HepG2 (cell line): Measurements from ENCODE around the gene OPRM1. TPM values are rescaled to one million over a fixed set of nuclear protein-coding genes. Genes with fewer than 3 reads are reported as not detected.

Source experiments
- ATAC-seq: fragments of 200-7000 bp; cut with Tn5 transposase; 3 replicates; pipeline ENCODE4 v1.9.1; 2020; ENCODE audit warnings: mild to moderate bottlenecking, moderate library complexity
- BruUV-seq: library from RNA; stranded (reverse); fragments of 400-500 nt; replicated peaks from 2 replicates; lab custom pipeline; 2021; lab: Mats Ljungman, UMichigan
- CTCF ChIA-PET: fragments of 300-600 bp; formaldehyde crosslinking; extraction: SDS; loops from one replicate; lab custom pipeline; 2021; ENCODE audit warnings: low total read pairs, inconsistent platforms, low intra/inter-chr PET ratio; lab: Yijun Ruan, JAX
- POLR2A ChIA-PET: fragments of 350-600 bp; sonication (Branson Sonifier 250); formaldehyde crosslinking; loops from one replicate; lab custom pipeline; 2020; ENCODE audit warnings: antibody characterized with exemption, inconsistent platforms; lab: Yijun Ruan, JAX
- DNase-seq: peaks from one replicate; pipeline ENCODE4 v3.0.0-alpha.2; 2015; ENCODE audit warnings: low spot score
- FAIRE-seq: peaks from 3 replicates; lab custom pipeline; 2011; peaks lifted over from hg19 to GRCh38; lab: Jason Lieb, UNC
- H2AFZ ChIP-seq: one replicate; pipeline ENCODE4 v1.6.1; 2011; ENCODE audit warnings: low read length, inconsistent platforms
- H3K27ac ChIP-seq: fragments of 300-600 bp; 3 replicates; pipeline ENCODE4 v1.8.0; 2011; ENCODE audit warnings: mixed run types, mild to moderate bottlenecking, mixed read lengths, low read length, inconsistent platforms; ENCODE audit not compliant: insufficient read depth; ENCODE audit errors: extremely low read length
- H3K27me3 ChIP-seq, 2 experiments: fragments of 200-600 bp in 1 of 2; 2 replicates in 1 of 2; 3 replicates in 1 of 2; pipeline versions ENCODE4 v1.6.0 to v1.8.0; 2011; ENCODE audit warnings: low read length in 2 of 2, mild to moderate bottlenecking in 2 of 2, moderate library complexity in 2 of 2, inconsistent platforms in 1 of 2; ENCODE audit not compliant: insufficient read depth in 2 of 2, control insufficient read depth in 1 of 2
- H3K36me3 ChIP-seq, 2 experiments: fragments of 200-600 bp in 1 of 2; replicated peaks in 1 of 2; 2 replicates in 1 of 2; 3 replicates in 1 of 2; pipeline versions ENCODE4 v1.5.1 to v1.8.0; 2011; ENCODE audit warnings: low read length in 2 of 2, inconsistent platforms in 1 of 2; ENCODE audit not compliant: insufficient read depth in 2 of 2, control insufficient read depth in 1 of 2
- H3K4me1 ChIP-seq: 2 replicates; pipeline ENCODE4 v1.5.1; 2012; ENCODE audit warnings: low read length, inconsistent platforms; ENCODE audit not compliant: insufficient read depth
- H3K4me2 ChIP-seq: 2 replicates; pipeline ENCODE4 v1.6.0; 2011; ENCODE audit warnings: low read depth, low read length, inconsistent platforms
- H3K4me3 ChIP-seq, 3 experiments: fragments of 200-600 bp in 1 of 3; sonication (generic), shearing (Covaris generic) in 1 of 3; replicated peaks in 1 of 3; 2 replicates each; pipeline ENCODE4 v1.5.1; 2011 to 2016; ENCODE audit warnings: low read length in 3 of 3, inconsistent platforms in 2 of 3, low read depth in 2 of 3, mild to moderate bottlenecking in 2 of 3, control low read depth in 1 of 3, mixed read lengths in 1 of 3; ENCODE audit not compliant: insufficient read depth in 1 of 3
- H3K79me2 ChIP-seq: one replicate; pipeline ENCODE4 v1.6.1; 2011; ENCODE audit warnings: low read length, inconsistent platforms; ENCODE audit not compliant: insufficient read depth
- H3K9ac ChIP-seq: 2 replicates; pipeline ENCODE4 v1.6.0; 2011; ENCODE audit warnings: mild to moderate bottlenecking, low read depth, low read length, inconsistent platforms; ENCODE audit not compliant: insufficient read depth
- H3K9me3 ChIP-seq: 2 replicates; pipeline ENCODE4 v1.5.1; 2012; ENCODE audit warnings: mild to moderate bottlenecking, low read length
- H4K20me1 ChIP-seq: 2 replicates; pipeline ENCODE4 v1.6.0; 2011; ENCODE audit warnings: inconsistent platforms, mild to moderate bottlenecking, low read length, moderate library complexity; ENCODE audit not compliant: insufficient read depth
- ARID2 ChIP-seq: sonication (generic); formaldehyde crosslinking; IDR thresholded peaks from 2 replicates; pipeline ENCODE4 v1.8.1; 2022; ENCODE audit warnings: mild to moderate bottlenecking, missing genetic modification reagents, borderline replicate concordance
- E2F2 ChIP-seq: sonication (generic); formaldehyde crosslinking; IDR thresholded peaks from 2 replicates; pipeline ENCODE4 v1.4.0; 2020; ENCODE audit warnings: missing genetic modification reagents, borderline replicate concordance
- HDAC2 ChIP-seq: sonication (generic); formaldehyde crosslinking; IDR thresholded peaks from 2 replicates; pipeline ENCODE4 v1.4.0; 2020; ENCODE audit warnings: missing genetic modification reagents
- JARID2 ChIP-seq: sonication (generic); formaldehyde crosslinking; IDR thresholded peaks from 2 replicates; pipeline ENCODE4 v1.8.1; 2023; ENCODE audit warnings: missing genetic modification reagents, inconsistent platforms; ENCODE audit not compliant: insufficient replicate concordance
- MTA3 ChIP-seq: sonication (generic); formaldehyde crosslinking; IDR thresholded peaks from 2 replicates; pipeline ENCODE4 v1.4.0; 2020; ENCODE audit warnings: missing genetic modification reagents
- NCOR1 ChIP-seq: fragments of 200-600 bp; sonication (generic); IDR thresholded peaks from 2 replicates; pipeline ENCODE4 v1.7.0; 2017; ENCODE audit warnings: antibody characterized with exemption, low read length, borderline replicate concordance
- NFKBIZ ChIP-seq: IDR thresholded peaks from 2 replicates; pipeline ENCODE4 v1.6.1; 2018; ENCODE audit warnings: missing genetic modification reagents, missing compliant biosample characterization
- NFYB ChIP-seq: sonication (generic); formaldehyde crosslinking; IDR thresholded peaks from 2 replicates; pipeline ENCODE4 v1.4.0; 2020; ENCODE audit warnings: missing genetic modification reagents
- NPAS2 ChIP-seq: sonication (generic); formaldehyde crosslinking; IDR thresholded peaks from 2 replicates; pipeline ENCODE4 v1.8.0; 2022; ENCODE audit warnings: mild to moderate bottlenecking, missing genetic modification reagents, borderline replicate concordance
- RAD51 ChIP-seq: fragments of 450-650 bp; IDR thresholded peaks from 2 replicates; pipeline ENCODE4 v1.6.1; 2016; ENCODE audit warnings: borderline replicate concordance
- SP2 ChIP-seq: sonication (generic); formaldehyde crosslinking; IDR thresholded peaks from 2 replicates; pipeline ENCODE4 v1.5.1; 2020; ENCODE audit warnings: mild to moderate bottlenecking, missing genetic modification reagents
- TEF ChIP-seq: sonication (generic); formaldehyde crosslinking; IDR thresholded peaks from 2 replicates; pipeline ENCODE4 v1.5.0; 2020; ENCODE audit warnings: missing genetic modification reagents
- ZBTB20 ChIP-seq: sonication (generic); formaldehyde crosslinking; IDR thresholded peaks from 2 replicates; pipeline ENCODE4 v1.8.1; 2023; ENCODE audit warnings: missing genetic modification reagents, low read depth, mild to moderate bottlenecking, borderline replicate concordance
- ZFP36 ChIP-seq: fragments of 150-350 bp; IDR thresholded peaks from 2 replicates; pipeline ENCODE4 v1.6.1; 2018; ENCODE audit warnings: borderline replicate concordance, low read length, low read depth; ENCODE audit not compliant: partially characterized antibody
- ZNF224 ChIP-seq: sonication (generic); formaldehyde crosslinking; IDR thresholded peaks from 2 replicates; pipeline ENCODE4 v1.5.0; 2020; ENCODE audit warnings: mild to moderate bottlenecking, missing genetic modification reagents
- ZNF256 ChIP-seq: sonication (generic); formaldehyde crosslinking; conservative IDR thresholded peaks from 2 replicates; pipeline ENCODE4 v1.4.0; 2020; ENCODE audit warnings: missing genetic modification reagents
- ZNF530 ChIP-seq: sonication (generic); formaldehyde crosslinking; IDR thresholded peaks from 2 replicates; pipeline ENCODE4 v1.5.0; 2020; ENCODE audit warnings: low read depth, mild to moderate bottlenecking, missing genetic modification reagents
- ZNF569 ChIP-seq: sonication (generic); formaldehyde crosslinking; IDR thresholded peaks from 2 replicates; pipeline ENCODE4 v1.5.0; 2020; ENCODE audit warnings: mild to moderate bottlenecking, missing genetic modification reagents, moderate library complexity, borderline replicate concordance
- WGBS: methylation state at CpG from one replicate; pipeline ENCODE4 v1.1.6; 2017; ENCODE audit warnings: low lambda C conversion rate; 5-methylcytosine and 5-hydroxymethylcytosine counted together
- in situ Hi-C: cut with HindIII; loops from 2 replicates; pipeline ENCODE4 v1.10.0; 2017; ENCODE audit warnings: low pct_unique_long_range_greater_than_20kb; ENCODE audit not compliant: extremely low pct_ligation_motif_present
- intact Hi-C: fragments of 100-400 bp; cut with micrococcal nuclease; formaldehyde crosslinking; loops from one replicate; pipeline ENCODE4 v1.10.0; 2022; ENCODE audit not compliant: unreplicated experiment
- polyA plus RNA-seq, 8 experiments: library from polyadenylated mRNA; depleted of rRNA in 3 of 8; stranded (reverse) in 7 of 8; unstranded in 1 of 8; fragments of >200 nt; fragmentation: Illumina TruSeq in 4 of 8; extraction: Trizol in 4 of 8; gene quantifications; 2 replicates each; pipeline versions ENCODE4 v1.2.1 to v1.2.3, GENCODE V29; 2011 to 2016; ENCODE audit warnings: low read depth in 4 of 8, missing spikeins in 1 of 8, mixed read lengths in 1 of 8; ENCODE audit not compliant: insufficient read depth in 1 of 8
- total RNA-seq, 5 experiments: library from RNA; depleted of rRNA; stranded (reverse); fragments of >200 nt; fragmentation: Illumina TruSeq; extraction: Trizol; gene quantifications; 2 replicates each; pipeline ENCODE4 v1.2.3, GENCODE V29; 2016; ENCODE audit warnings: low read depth in 1 of 5
- TF ChIP-seq, protein P1 (sequence below): sonication (generic); formaldehyde crosslinking; IDR thresholded peaks from 2 replicates; pipeline ENCODE4 v1.5.0; 2020; ENCODE audit warnings: missing genetic modification reagents, mild to moderate bottlenecking, borderline replicate concordance

OPRM1 gene
- total and polyA plus RNA-seq, 2 of the 13 experiments (the other 11 are each of a cell fraction or from before 2014, with no cell fraction given): not detected

- ChIA-PET POLR2A (no interaction called here), CTCF (no interaction called here)
- Histone ChIP-seq H2AFZ (no peak overlapping the region), H3K9me3 (no peaks in the 10 kb centered on the region), H3K79me2 (no peaks in the 10 kb centered on the region), H3K4me3 (no peak overlapping the region), H3K9ac (no peak overlapping the region), H3K27ac (no peak overlapping the region), H3K36me3 (no peaks in the 10 kb centered on the region), H3K4me1 (no peaks in the 10 kb centered on the region), H4K20me1 (no peaks in the 10 kb centered on the region), H3K4me2 (no peak overlapping the region), H3K27me3 (peaks cover 0 to 15% of the 10 kb centered on the region in 2 experiments; a peak in 2 of 5 replicates)
- TF ChIP-seq NFYB (no peak), NFKBIZ (CRISPR knock-in tag) (no peak), ZNF224 (CRISPR knock-in tag) (no peak), ZFP36 (no peak), SP2 (CRISPR knock-in tag) (no peak), ARID2 (CRISPR knock-in tag) (no peak), ZNF530 (CRISPR knock-in tag) (no peak), ZNF569 (CRISPR knock-in tag) (no peak)
- BruUV-seq: no TSS peak
- no peak for ATAC-seq
- WGBS: 19% methylated on average over 6 of the region's 6 CpGs
- no peak for DNase-seq
- intact Hi-C loops: no loop called here
- no peak for FAIRE-seq
- in situ Hi-C loops: no loop called here
Measured at GRCh38 chr6:154219250-154219649, 180.2 kb downstream of the OPRM1 start.

GRCh38 chr6:154222716-154223115 is 183.7 kb downstream of the OPRM1 start:
- intact Hi-C loops (no loop called here), in situ Hi-C loops (no loop called here)
- H3K36me3 ChIP-seq: no peaks in the 10 kb centered on the region
- ATAC-seq (no peak), DNase-seq (no peak), FAIRE-seq (no peak)
- no peak overlapping the region for H2AFZ ChIP-seq
- no peak overlapping the region for H3K4me3 ChIP-seq
- H4K20me1 ChIP-seq: no peaks in the 10 kb centered on the region
- WGBS: 3% methylated on average over 6 of the region's 6 CpGs
- BruUV-seq: no TSS peak
- no peaks in the 10 kb centered on the region for H3K79me2 ChIP-seq
- H3K9me3 ChIP-seq: no peaks in the 10 kb centered on the region
- ChIA-PET POLR2A (no interaction called here), CTCF (no interaction called here)
- H3K9ac ChIP-seq: no peak overlapping the region
- H3K27me3 ChIP-seq: peaks cover 0 to 15% of the 10 kb centered on the region in 2 experiments; a peak in 2 of 5 replicates
- H3K4me1 ChIP-seq: no peaks in the 10 kb centered on the region
- H3K27ac ChIP-seq: no peak overlapping the region
- no peak overlapping the region for H3K4me2 ChIP-seq
- TF ChIP-seq JARID2 (CRISPR knock-in tag) (no peak), RAD51 (no peak), TEF (no peak), NPAS2 (CRISPR knock-in tag) (no peak), NCOR1 (no peak), ZBTB20 (CRISPR knock-in tag) (no peak), ZNF256 (no peak), HDAC2 (no peak), E2F2 (CRISPR knock-in tag) (no peak), MTA3 (CRISPR knock-in tag) (no peak)
- TF ChIP-seq, protein P1, sequence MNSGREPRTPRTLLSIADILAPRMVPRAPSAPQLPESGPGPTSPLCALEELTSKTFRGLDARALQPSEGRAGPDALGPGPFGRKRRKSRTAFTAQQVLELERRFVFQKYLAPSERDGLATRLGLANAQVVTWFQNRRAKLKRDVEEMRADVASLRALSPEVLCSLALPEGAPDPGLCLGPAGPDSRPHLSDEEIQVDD: no peak
